ENCODE data around the gene SPTLC2. TPM values are rescaled to one million over a fixed set of nuclear protein-coding genes. Genes with fewer than 3 reads are reported as not detected.
"Not testable (repeated sequence)": the region's sequence is repeated elsewhere in the genome, so short reads cannot be mapped to it uniquely, and the experiment has no call there.

Gene SPTLC2, protein sequence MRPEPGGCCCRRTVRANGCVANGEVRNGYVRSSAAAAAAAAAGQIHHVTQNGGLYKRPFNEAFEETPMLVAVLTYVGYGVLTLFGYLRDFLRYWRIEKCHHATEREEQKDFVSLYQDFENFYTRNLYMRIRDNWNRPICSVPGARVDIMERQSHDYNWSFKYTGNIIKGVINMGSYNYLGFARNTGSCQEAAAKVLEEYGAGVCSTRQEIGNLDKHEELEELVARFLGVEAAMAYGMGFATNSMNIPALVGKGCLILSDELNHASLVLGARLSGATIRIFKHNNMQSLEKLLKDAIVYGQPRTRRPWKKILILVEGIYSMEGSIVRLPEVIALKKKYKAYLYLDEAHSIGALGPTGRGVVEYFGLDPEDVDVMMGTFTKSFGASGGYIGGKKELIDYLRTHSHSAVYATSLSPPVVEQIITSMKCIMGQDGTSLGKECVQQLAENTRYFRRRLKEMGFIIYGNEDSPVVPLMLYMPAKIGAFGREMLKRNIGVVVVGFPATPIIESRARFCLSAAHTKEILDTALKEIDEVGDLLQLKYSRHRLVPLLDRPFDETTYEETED
- 40.9 and 134 TPM in 2 replicates for total RNA-seq (ENCODE audit: low replicate concordance)
- long read RNA-seq, full-length matches to known transcripts = 260 of 325 reads
- long read RNA-seq, partial matches to known transcripts = 16 of 325 reads
- long read RNA-seq, other reads (novel, unspliced or antisense) = 49 of 325 reads

DNA sequence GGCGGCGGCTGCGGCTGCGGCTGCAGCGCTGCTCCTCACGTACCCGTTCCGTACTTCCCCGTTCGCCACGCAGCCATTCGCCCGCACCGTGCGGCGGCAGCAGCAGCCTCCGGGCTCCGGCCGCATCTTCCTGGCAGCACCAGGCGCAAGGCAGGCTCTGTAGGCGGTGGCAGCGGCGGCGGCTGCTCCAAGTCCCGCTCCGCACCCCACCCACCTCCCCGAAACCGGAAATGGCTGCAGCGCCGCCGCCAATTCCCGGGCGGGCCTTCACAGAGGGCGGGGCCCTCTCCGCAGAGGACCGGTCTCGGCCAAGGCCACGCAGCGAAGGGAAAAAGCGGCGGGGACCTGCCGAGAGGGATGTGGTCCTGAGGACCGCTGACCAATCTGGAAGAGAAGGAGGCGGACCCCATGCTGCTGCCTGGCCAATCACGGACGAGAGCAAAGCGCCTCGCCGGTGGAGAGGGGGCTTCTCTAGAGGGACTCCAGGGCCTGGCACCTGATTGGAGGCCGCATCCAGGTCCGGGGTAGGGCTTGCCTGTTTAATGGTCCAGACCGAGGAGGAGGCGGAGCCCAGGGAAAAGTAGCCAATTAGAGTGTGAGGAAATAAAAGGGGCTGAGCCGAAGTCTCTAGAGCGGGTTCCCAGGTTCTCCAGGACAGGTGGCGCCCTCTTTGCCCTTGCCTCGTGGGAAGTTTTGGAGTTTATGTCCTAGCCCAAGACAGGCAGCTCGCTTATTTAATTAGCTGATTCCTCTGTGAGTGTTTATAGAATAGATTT is at the start of gene SPTLC2:
SPTLC2 (minus strand) TSS at position 184 of the 776 bp plus-strand sequence; CDS start at position 126, 58 bp downstream.
- Mint-ChIP-seq H3K27ac (peak within 1 kb of the TSS; percentile 82), H3K4me1 (ENCODE audit: unreplicated experiment) (peaks cover 22% of the 10 kb centered on the region), H3K36me3 (peaks cover 8% of the 10 kb centered on the region), H3K4me3 (peak within 1 kb of the TSS; percentile 92), H3K9me3 (no peaks in the 10 kb centered on the region), H3K27me3 (peaks cover 4% of the 10 kb centered on the region)
- DNase-seq (ENCODE audit: extremely low spot score, unreplicated experiment) = peak; percentile 98
- TF ChIP-seq, protein P1, sequence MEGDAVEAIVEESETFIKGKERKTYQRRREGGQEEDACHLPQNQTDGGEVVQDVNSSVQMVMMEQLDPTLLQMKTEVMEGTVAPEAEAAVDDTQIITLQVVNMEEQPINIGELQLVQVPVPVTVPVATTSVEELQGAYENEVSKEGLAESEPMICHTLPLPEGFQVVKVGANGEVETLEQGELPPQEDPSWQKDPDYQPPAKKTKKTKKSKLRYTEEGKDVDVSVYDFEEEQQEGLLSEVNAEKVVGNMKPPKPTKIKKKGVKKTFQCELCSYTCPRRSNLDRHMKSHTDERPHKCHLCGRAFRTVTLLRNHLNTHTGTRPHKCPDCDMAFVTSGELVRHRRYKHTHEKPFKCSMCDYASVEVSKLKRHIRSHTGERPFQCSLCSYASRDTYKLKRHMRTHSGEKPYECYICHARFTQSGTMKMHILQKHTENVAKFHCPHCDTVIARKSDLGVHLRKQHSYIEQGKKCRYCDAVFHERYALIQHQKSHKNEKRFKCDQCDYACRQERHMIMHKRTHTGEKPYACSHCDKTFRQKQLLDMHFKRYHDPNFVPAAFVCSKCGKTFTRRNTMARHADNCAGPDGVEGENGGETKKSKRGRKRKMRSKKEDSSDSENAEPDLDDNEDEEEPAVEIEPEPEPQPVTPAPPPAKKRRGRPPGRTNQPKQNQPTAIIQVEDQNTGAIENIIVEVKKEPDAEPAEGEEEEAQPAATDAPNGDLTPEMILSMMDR (conservative IDR thresholded peaks at IDR 0.05) = no peak

DNA sequence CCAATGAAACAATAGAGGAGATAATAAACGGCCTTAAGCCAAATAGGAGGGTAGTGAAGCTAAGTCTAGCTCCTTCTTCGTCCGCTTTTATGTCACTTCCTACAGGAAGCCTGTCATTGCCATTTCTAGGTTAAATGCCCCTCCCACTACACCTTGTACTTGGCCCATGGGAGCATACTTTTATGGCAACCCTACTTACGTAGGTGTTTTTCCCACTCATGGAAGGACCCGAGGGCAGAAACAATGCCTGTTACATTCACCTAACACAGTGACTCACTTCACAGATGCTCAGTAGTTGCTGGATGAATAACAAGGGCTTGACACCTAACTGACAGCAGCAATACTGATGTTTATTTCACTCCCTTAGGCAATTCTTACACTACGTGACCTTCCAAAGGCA is 46.9 kb upstream of the SPTLC2 start:
- no peak for DNase-seq (ENCODE audit: extremely low spot score, unreplicated experiment)

DNA sequence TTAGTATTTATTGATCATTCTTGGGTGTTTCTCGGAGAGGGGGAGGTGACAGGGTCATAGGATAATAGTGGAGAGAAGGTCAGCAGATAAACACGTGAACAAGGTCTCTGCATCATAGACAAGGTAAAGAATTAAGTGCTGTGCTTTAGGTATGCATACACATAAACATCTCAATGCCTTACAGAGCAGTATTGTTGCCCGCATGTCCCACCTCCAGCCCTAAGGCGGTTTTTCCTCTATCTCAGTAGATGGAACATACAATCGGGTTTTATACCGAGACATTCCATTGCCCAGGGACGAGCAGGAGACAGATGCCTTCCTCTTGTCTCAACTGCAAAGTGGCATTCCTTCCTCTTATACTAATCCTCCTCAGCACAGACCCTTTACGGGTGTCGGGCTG is 45.1 kb upstream of the SPTLC2 start:
- not testable (repeated sequence) for DNase-seq (ENCODE audit: extremely low spot score, unreplicated experiment); H3K27me3 Mint-ChIP-seq; H3K4me3 Mint-ChIP-seq; H3K36me3 Mint-ChIP-seq; H3K9me3 Mint-ChIP-seq
- peaks cover 21% of the 10 kb centered on the region for H3K4me1 Mint-ChIP-seq (ENCODE audit: unreplicated experiment)
- H3K27ac Mint-ChIP-seq = peak overlapping the region; percentile 41

More for the DNA sequence above, 46.9 kb upstream of the SPTLC2 start:
- TF ChIP-seq, protein P1 (conservative IDR thresholded peaks at IDR 0.05) = no peak
- Mint-ChIP-seq H3K4me3 (peak overlapping the region; percentile 39), H3K36me3 (no peaks in the 10 kb centered on the region), H3K4me1 (ENCODE audit: unreplicated experiment) (peaks cover 21% of the 10 kb centered on the region), H3K9me3 (no peaks in the 10 kb centered on the region), H3K27me3 (peaks cover 4% of the 10 kb centered on the region), H3K27ac (peak overlapping the region; percentile 93)

DNA sequence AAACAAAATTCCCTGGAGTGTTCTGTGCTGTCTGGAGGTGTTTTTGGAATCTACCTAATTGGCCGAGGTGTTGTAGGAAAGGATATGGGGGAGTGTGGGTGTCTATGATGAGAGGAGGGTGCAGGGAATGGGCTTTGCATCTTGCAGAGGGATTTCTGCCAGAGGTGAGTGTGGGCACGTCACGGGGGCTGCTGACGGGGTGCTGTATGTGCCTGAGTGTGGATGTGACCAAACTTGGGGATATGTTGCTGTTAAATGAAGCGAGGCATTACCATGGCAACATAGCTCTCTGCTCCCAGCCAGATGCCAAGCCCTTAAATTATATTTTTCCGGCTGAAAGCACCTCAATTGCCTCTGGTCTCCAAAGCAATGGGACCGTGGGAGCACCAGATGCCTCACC is 44.3 kb upstream of the SPTLC2 start:
- Mint-ChIP-seq H3K9me3 (no peaks in the 10 kb centered on the region), H3K4me1 (ENCODE audit: unreplicated experiment) (peaks cover 21% of the 10 kb centered on the region), H3K4me3 (no peak overlapping the region), H3K27ac (peak overlapping the region; percentile 46), H3K36me3 (no peaks in the 10 kb centered on the region), H3K27me3 (peaks cover 4% of the 10 kb centered on the region)
- TF ChIP-seq, protein P1 (conservative IDR thresholded peaks at IDR 0.05) = no peak
- no peak for DNase-seq (ENCODE audit: extremely low spot score, unreplicated experiment)

DNA sequence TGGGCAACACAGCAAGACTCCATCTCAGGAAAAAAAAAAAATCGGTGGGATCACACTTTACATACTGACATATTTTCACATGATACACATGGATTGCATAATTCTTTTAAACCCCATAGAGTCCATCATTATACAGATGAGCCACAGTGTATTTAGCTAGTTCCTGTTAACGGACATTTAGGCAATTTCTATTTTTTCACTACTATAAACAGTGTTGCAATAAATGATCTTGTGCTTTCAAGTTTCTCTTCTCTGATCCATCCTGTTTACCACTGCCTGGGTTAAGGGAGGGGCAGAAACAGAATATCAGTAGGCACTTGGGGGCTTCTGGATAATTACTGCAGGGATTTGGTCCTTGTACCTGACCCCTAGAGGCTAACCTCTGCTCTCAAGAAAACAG is 43.4 kb upstream of the SPTLC2 start:
- DNase-seq (ENCODE audit: extremely low spot score, unreplicated experiment) = no peak
- no peaks in the 10 kb centered on the region for H3K9me3 Mint-ChIP-seq
- H3K36me3 Mint-ChIP-seq = no peaks in the 10 kb centered on the region
- H3K27me3 Mint-ChIP-seq = peaks cover 8% of the 10 kb centered on the region
- H3K27ac Mint-ChIP-seq = no peak overlapping the region
- TF ChIP-seq, protein P1 (conservative IDR thresholded peaks at IDR 0.05) = no peak
- H3K4me3 Mint-ChIP-seq = no peak overlapping the region
- peaks cover 27% of the 10 kb centered on the region for H3K4me1 Mint-ChIP-seq (ENCODE audit: unreplicated experiment)
